Upper lobe of left lung (tissue), 4 donors: ENCODE results near the gene WFDC12.

ENCODE experiments used
- CTCF ChIP-seq, 6 experiments: fragments of 450-650 bp in 4 of 6; fragments of 200-600 bp in 2 of 6; sonication (generic) in 2 of 6; IDR thresholded peaks; one replicate each; pipeline ENCODE4 v1.5.1; 2016 to 2019; ENCODE audit warnings: antibody characterized with exemption in 6 of 6
- POLR2A ChIP-seq, 4 donors: fragments of 450-650 bp; IDR thresholded peaks; one replicate each; pipeline ENCODE4 v1.5.1; 2016 to 2017; ENCODE audit warnings: antibody characterized with exemption in 4 of 4, mild to moderate bottlenecking in 2 of 4
- POLR2AphosphoS5 ChIP-seq, 2 donors: sonication (generic); formaldehyde crosslinking; IDR thresholded peaks; one replicate each; pipeline ENCODE4 v1.5.1; 2017; ENCODE audit warnings: antibody characterized with exemption in 2 of 2

GRCh38 chr20:45164906-45165305 is 40.6 kb upstream of the WFDC12 start:
- no peak for TF ChIP-seq POLR2A (IDR thresholded peaks at IDR 0.05)
- TF ChIP-seq POLR2AphosphoS5 (IDR thresholded peaks at IDR 0.05) = no peak
- no peak for TF ChIP-seq CTCF (IDR thresholded peaks at IDR 0.05)
